ENCODE results near the gene RASSF3.
"Not testable (repeated sequence)": the region's sequence is repeated elsewhere in the genome, so short reads cannot be mapped to it uniquely, and the experiment has no call there.

- TF ChIP-seq, protein P1, sequence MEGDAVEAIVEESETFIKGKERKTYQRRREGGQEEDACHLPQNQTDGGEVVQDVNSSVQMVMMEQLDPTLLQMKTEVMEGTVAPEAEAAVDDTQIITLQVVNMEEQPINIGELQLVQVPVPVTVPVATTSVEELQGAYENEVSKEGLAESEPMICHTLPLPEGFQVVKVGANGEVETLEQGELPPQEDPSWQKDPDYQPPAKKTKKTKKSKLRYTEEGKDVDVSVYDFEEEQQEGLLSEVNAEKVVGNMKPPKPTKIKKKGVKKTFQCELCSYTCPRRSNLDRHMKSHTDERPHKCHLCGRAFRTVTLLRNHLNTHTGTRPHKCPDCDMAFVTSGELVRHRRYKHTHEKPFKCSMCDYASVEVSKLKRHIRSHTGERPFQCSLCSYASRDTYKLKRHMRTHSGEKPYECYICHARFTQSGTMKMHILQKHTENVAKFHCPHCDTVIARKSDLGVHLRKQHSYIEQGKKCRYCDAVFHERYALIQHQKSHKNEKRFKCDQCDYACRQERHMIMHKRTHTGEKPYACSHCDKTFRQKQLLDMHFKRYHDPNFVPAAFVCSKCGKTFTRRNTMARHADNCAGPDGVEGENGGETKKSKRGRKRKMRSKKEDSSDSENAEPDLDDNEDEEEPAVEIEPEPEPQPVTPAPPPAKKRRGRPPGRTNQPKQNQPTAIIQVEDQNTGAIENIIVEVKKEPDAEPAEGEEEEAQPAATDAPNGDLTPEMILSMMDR (IDR thresholded peaks at IDR 0.05): not testable (repeated sequence)
- TF ChIP-seq POLR2AphosphoS5 (IDR thresholded peaks at IDR 0.05): not testable (repeated sequence)
Measured at GRCh38 chr12:64613775-64614398, 3.6 kb downstream of the RASSF3 start.

Measured in breast epithelium (tissue), 3 donors.